ENCODE measurements around the gene TEAD4. TPM values are rescaled to one million over a fixed set of nuclear protein-coding genes. Genes with fewer than 3 reads are reported as not detected.

Gene TEAD4
- total and polyA plus RNA-seq, 9 donors: 3.6 to 19.9 (median 6.7) TPM

DNA sequence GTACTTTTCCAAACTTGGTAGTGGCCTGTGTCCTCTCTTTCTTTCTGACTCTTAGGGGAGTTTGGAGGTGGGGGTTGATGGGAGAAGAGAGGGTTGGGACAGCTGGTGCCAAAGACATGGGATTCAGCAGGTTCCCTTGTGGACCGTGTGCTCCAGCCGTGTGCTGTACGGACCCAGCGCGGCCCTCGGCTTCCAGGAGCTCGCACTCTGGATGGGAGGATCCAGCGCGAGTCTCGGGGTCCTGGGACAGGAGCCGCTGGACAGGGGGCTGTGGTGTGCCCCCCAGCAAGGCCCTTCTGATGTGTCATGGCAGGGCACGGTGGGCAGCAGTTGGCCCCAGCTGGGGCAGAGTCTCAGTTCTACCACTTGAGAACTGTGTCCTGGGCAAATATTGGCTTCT lies 73.0 kb downstream of the TEAD4 start:
- Histone ChIP-seq H3K4me1 (ENCODE audit: insufficient read depth) (no peaks in the 10 kb centered on the region), H3K4me3 (no peak overlapping the region), H3K36me3 (no peaks in the 10 kb centered on the region), H3K9me3 (no peaks in the 10 kb centered on the region), H3K27ac (no peak overlapping the region), H3K27me3 (no peaks in the 10 kb centered on the region)
- TF ChIP-seq, protein P1, sequence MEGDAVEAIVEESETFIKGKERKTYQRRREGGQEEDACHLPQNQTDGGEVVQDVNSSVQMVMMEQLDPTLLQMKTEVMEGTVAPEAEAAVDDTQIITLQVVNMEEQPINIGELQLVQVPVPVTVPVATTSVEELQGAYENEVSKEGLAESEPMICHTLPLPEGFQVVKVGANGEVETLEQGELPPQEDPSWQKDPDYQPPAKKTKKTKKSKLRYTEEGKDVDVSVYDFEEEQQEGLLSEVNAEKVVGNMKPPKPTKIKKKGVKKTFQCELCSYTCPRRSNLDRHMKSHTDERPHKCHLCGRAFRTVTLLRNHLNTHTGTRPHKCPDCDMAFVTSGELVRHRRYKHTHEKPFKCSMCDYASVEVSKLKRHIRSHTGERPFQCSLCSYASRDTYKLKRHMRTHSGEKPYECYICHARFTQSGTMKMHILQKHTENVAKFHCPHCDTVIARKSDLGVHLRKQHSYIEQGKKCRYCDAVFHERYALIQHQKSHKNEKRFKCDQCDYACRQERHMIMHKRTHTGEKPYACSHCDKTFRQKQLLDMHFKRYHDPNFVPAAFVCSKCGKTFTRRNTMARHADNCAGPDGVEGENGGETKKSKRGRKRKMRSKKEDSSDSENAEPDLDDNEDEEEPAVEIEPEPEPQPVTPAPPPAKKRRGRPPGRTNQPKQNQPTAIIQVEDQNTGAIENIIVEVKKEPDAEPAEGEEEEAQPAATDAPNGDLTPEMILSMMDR (IDR thresholded peaks at IDR 0.05): no peak
- no peak for TF ChIP-seq EP300 (IDR thresholded peaks at IDR 0.05)
- no peak for TF ChIP-seq POLR2A (IDR thresholded peaks at IDR 0.05)
- 80 to 88% (median 85%) methylated on average over 12 of the region's 12 CpGs for WGBS, 3 donors
- intact Hi-C loops (cut with DNase I): loop anchor here (5.0 to 10.0 kb wide), 3 partner anchors 157 to 177 kb away; partner anchors contain the start of genes TEX52 (in 3 of the 4), FOXM1 (in 1 of the 4) and RHNO1 (in 1 of the 4)
- DNase-seq: no peak

DNA sequence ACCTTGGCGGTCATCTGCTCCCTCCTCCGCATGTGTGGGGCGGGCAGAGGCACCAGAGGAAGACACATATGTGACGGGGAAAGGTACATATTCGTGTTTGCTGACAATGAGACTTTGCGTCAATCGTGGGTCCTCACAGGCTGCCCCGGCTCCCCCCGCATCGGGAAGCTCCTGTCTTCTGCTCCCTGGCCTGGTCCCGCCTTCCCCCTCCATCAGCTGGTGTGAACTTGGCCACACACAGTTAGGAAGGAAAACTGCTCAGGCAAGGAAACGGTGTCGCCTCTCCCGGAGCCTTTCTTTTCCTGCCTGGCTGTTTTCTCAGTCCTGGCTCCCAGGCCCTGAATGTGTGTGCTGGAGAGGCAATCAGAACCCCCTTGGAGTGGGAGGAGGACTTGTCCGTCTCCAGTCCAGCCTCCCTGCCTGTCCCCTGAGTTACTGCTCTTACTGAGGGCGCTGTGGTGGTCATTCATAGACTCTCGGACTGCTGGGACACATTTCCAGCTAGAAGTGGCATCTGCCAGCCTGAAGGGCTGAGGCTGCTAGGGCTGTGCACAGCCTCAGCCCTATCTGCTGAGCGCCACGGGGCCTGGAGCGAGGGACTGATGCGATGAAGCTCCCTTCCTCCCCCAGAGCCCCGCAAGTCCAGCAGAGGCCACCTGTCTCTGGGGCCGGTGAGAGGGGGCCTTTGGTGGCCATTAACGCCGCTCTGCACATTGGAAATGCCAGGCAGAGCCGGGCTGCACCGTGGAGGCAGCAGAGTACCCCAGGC lies 73.8 kb downstream of the TEAD4 start:
- H3K27ac ChIP-seq: no peak overlapping the region
- 72 to 78% (median 77%) methylated on average over 26 to 27 of the region's 27 CpGs for WGBS, 3 donors
- H3K36me3 ChIP-seq: no peaks in the 10 kb centered on the region
- no peaks in the 10 kb centered on the region for H3K9me3 ChIP-seq
- no peak for DNase-seq
- no peaks in the 10 kb centered on the region for H3K4me1 ChIP-seq (ENCODE audit: insufficient read depth)
- no peaks in the 10 kb centered on the region for H3K27me3 ChIP-seq
- no peak overlapping the region for H3K4me3 ChIP-seq
- TF ChIP-seq POLR2A (IDR thresholded peaks at IDR 0.05) (no peak), EP300 (IDR thresholded peaks at IDR 0.05) (no peak)
- TF ChIP-seq, protein P1 (IDR thresholded peaks at IDR 0.05): no peak
- intact Hi-C loops (cut with DNase I): loop anchor here (5.0 to 10.0 kb wide), 3 partner anchors 158 to 178 kb away; partner anchors contain the start of genes TEX52 (in 3 of the 4), FOXM1 (in 1 of the 4) and RHNO1 (in 1 of the 4)

DNA sequence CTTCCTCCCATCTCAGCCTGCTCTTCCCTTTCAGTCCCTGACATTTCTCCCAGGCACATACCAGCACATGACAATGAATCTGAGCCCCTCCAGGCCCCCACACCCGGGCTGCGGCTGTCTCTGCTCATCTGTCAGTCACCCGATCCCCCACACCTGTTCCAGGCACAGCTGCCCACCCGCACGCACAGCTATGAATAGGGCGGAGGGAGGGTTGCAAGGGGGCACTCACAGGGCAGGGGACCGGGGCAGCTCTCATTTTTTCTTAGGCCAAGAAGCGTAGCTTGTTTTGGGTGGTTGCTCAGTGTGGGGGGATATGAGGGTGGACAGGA lies 74.3 kb downstream of the TEAD4 start:
- no peaks in the 10 kb centered on the region for H3K4me1 ChIP-seq (ENCODE audit: insufficient read depth)
- TF ChIP-seq EP300 (IDR thresholded peaks at IDR 0.05) (no peak), POLR2A (IDR thresholded peaks at IDR 0.05) (no peak)
- TF ChIP-seq, protein P1 (IDR thresholded peaks at IDR 0.05): no peak
- WGBS, 3 donors: 82 to 87% (median 83%) methylated on average over 8 of the region's 8 CpGs
- no peak for DNase-seq
- intact Hi-C loops (cut with DNase I): loop anchor here (5.0 to 10.0 kb wide), 3 partner anchors 159 to 179 kb away; partner anchors contain the start of genes TEX52 (in 3 of the 4), FOXM1 (in 1 of the 4) and RHNO1 (in 1 of the 4)
- H3K36me3 ChIP-seq: no peaks in the 10 kb centered on the region
- H3K27me3 ChIP-seq: no peaks in the 10 kb centered on the region
- H3K9me3 ChIP-seq: no peaks in the 10 kb centered on the region
- no peak overlapping the region for H3K27ac ChIP-seq
- H3K4me3 ChIP-seq: no peak overlapping the region

DNA sequence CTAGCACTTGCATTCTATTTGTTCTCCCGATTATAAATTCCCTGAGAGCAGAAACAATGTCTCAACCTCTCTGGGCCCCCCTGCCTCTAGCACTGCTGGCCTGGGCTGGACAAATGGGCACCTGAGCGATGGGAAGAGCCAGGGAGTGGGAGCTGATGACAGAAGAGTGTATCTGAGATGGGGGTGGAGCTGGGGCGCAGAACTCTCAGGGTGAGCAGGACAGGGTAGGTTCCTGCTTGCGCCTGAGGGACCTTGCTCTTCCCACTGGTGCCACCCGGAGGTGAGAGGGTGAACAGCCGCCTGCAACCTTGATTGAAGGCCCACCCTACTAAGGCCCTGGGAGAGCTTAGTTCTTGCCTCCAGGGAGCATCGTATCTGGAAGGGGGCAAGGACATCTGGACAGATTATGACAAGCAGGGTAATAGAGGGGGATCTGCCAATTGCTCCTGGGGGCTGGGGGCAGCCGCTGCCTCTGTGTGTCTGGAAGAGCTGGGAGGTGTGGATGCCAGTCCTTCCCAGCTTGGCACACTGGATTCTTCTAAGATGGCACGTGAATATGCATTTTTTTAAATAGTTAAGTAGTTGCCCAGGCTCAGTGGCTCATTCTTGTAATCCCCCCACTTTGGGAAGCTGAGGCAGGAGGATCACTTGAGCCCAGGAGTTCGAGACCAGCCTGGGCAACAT lies 75.0 kb downstream of the TEAD4 start:
- intact Hi-C loops (cut with DNase I): loop anchor here (5.0 to 10.0 kb wide), 3 partner anchors 159 to 179 kb away; partner anchors contain the start of genes TEX52 (in 3 of the 4), FOXM1 (in 1 of the 4) and RHNO1 (in 1 of the 4)
- no peak for TF ChIP-seq EP300 (IDR thresholded peaks at IDR 0.05)
- TF ChIP-seq, protein P1 (IDR thresholded peaks at IDR 0.05): peak in 2 of 3 donors; percentile 23 to 27
- H3K4me3 ChIP-seq: no peak overlapping the region
- WGBS, 3 donors: 43 to 52% (median 46%) methylated on average over 10 of the region's 10 CpGs
- no peaks in the 10 kb centered on the region for H3K4me1 ChIP-seq (ENCODE audit: insufficient read depth)
- no peak overlapping the region for H3K27ac ChIP-seq
- no peaks in the 10 kb centered on the region for H3K27me3 ChIP-seq
- peak; percentile 31 to 69 (median 51) for DNase-seq
- H3K9me3 ChIP-seq: no peaks in the 10 kb centered on the region
- no peaks in the 10 kb centered on the region for H3K36me3 ChIP-seq
